Astrocyte of the spinal cord (primary cell): ENCODE data around the gene FAM110A.
"Not testable (repeated sequence)": the region's sequence is repeated elsewhere in the genome, so short reads cannot be mapped to it uniquely, and the experiment has no call there.

Experiments
- DNase-seq: peaks from one replicate; pipeline ENCODE4 v3.0.0; 2011; ENCODE audit warnings: low read depth, low spot score
- H3K4me3 ChIP-seq: 2 replicates; pipeline ENCODE4 v1.5.1; 2011; ENCODE audit warnings: low read depth, mild to moderate bottlenecking, low read length, moderate library complexity
- in situ Hi-C: cut with HindIII; loops from 2 replicates; pipeline ENCODE4 v1.10.0; 2017; ENCODE audit warnings: low sequenced_read_pairs
- TF ChIP-seq, protein P1 (sequence below): IDR thresholded peaks from 2 replicates; pipeline ENCODE4 v1.5.1; 2012; ENCODE audit warnings: low read depth, mild to moderate bottlenecking, low read length, inconsistent platforms

The FAM110A gene

DNA sequence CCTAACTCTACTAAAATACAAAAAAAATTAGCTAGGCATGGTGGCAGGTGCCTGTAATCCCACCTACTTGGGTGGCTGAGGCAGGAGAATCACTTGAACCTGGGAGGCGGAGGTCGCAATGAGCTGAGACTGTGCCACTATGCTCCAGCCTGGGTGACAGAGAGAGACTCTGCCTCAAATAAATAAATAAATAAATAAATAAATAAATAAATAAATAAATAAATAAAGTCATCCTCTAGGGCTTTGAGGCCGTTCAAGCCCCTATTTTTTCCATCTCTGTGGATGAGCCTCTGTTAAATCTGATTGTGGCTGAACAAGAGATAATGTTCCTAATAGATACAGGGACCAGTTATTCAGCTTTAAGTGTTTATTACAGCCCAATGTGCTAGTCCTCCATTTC lies 31.8 kb upstream of the FAM110A start:
- in situ Hi-C loops: no loop called here

DNA sequence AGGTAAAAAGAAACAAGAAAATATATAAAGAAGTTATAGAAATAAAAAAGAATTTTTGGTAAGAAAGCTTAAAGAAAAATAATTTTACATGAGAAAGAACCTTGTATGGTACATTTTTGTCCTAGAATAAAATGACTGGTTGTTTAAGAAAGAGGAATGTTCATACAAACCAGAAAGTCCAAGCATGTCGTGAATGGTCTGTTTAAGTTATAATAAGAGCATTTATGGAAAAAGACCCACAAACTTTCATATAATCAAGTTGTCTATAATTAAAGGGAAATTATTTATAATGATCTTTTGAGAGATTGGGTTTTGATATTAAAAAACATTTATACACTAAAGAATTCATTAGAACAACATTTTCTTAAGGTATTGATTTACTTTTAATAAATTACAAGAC lies 27.8 kb upstream of the FAM110A start:
- in situ Hi-C loops: no loop called here
- no peak overlapping the region for H3K4me3 ChIP-seq
- TF ChIP-seq, protein P1, sequence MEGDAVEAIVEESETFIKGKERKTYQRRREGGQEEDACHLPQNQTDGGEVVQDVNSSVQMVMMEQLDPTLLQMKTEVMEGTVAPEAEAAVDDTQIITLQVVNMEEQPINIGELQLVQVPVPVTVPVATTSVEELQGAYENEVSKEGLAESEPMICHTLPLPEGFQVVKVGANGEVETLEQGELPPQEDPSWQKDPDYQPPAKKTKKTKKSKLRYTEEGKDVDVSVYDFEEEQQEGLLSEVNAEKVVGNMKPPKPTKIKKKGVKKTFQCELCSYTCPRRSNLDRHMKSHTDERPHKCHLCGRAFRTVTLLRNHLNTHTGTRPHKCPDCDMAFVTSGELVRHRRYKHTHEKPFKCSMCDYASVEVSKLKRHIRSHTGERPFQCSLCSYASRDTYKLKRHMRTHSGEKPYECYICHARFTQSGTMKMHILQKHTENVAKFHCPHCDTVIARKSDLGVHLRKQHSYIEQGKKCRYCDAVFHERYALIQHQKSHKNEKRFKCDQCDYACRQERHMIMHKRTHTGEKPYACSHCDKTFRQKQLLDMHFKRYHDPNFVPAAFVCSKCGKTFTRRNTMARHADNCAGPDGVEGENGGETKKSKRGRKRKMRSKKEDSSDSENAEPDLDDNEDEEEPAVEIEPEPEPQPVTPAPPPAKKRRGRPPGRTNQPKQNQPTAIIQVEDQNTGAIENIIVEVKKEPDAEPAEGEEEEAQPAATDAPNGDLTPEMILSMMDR: no peak
- DNase-seq: peak; percentile 59

More for the DNA sequence above, 31.8 kb upstream of the FAM110A start:
- no peak overlapping the region for H3K4me3 ChIP-seq
- TF ChIP-seq, protein P1: no peak
- DNase-seq: no peak

DNA sequence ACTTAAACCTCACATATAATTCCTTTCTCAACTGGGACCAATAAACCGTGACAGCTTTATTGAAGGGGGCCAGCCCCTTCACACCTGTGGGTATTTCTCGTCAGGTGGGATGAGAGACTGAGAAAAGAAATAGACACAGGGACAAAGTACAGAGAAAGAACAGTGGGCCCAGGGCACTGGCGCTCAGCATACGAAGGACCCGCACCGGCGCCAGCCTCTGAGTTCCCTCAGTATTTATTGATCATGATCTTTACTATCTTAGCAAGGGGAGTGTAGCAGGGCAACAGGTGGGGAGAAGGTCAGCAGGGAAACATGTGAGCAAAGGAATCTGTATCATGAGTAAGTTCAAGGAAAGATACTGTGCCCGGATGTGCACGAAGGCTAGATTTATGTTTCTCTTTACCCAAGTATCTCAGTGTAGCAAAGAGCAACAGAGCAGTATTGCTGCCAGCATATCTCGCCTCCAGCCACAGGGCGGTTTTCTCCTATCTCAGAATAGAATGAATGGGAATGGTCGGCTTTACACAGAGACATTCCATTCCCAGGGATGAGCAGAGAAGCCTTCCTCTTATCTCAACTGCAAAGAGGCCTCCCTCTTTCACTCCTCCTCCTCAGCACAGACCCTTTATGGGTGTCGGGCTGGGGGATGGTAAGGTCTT lies 21.6 kb upstream of the FAM110A start:
- H3K4me3 ChIP-seq, in situ Hi-C loops, DNase-seq: not testable (repeated sequence)

DNA sequence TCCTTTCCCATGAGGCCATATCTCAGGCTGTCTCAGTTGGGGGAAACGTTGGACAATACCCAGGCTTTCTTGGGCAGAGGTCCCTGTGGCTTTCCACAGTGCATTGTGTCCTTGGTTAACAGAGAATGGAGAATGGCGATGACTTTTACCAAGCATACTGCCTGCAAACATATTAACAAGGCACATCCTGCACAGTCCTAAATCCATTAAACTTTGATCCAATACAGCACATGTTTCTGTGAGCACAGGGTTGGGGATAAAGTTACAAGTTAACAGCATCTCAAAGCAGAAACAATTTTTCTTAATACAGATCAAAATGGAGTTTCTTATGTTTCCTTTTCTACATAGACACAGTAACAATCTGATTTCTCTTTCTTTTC lies 21.1 kb upstream of the FAM110A start:
- in situ Hi-C loops: not testable (repeated sequence)

DNA sequence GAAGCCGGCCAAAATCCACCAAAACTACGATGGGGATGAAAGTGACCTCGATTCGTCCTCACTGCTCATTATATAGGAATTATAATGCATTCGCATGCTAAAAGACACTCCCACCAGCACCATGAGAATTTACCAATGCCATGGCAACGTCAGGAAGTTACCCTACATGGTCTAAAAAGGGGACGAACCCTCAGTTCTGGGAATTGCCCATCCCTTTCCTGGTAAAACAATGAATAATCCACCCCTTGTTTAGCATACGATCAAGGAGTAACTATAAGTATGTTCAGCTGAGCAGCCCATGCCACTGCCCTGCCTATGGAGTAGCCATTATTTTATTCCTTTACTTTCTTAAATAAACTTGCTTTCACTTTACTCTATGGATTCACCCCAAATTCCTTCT lies 20.1 kb upstream of the FAM110A start:
- in situ Hi-C loops: no loop called here

More for the DNA sequence above, 21.1 kb upstream of the FAM110A start:
- DNase-seq, H3K4me3 ChIP-seq: not testable (repeated sequence)

DNA sequence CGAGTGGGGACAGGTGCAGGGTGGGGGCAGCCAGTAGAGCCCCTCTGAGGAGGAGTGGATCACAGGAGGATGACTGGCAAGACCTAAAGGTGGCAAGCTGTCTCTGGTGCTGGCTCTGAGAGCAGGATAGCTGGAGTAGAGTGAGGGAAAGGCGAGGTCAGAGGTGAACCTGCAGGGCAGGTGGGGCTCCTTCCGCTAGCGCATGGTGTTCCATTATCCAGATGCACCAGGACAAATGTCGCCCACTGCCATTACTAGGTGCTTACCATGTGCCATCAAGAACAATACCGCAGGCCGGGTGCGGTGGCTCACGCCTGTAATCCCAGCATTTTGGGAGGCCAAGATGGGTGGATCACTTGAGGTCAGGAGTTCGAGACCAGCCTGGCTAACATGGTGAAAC lies 18.3 kb upstream of the FAM110A start:
- TF ChIP-seq, protein P1: no peak
- in situ Hi-C loops: no loop called here

More for the DNA sequence above, 20.1 kb upstream of the FAM110A start:
- TF ChIP-seq, protein P1: no peak
- H3K4me3 ChIP-seq: no peak overlapping the region
- no peak for DNase-seq

DNA sequence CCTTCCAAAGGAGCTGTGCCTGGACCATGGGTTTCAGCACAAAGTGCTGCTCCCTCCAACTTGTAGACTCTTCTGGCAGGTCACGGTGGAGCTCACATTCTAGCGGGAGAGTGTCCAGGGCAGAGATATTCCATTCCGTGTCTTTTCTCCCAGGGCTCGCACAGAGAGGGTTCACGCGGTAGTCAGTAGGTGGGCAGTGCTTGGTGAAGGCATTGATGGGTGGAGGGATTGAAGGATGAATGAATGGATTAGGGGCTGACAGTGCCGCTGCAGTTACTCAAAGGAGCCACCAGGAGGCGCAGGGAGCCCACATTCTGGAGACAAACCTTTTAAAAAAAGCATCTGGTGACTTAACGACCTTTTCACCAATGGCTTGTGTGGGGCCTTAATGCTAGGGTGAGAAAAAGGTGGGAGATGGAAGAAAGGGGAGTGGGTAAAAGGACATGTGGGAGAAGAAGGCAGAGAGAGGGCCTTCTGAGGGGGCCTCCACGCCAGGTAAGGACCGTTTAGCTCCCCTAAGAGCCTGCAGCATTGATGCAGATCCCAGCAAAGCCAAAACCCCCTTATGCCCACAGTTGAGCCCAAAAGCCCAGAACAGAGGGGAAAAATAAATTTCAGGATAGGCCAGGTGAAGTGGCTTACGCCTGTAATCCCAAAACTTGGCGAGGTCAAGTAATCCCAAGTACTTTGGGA lies 17.5 kb upstream of the FAM110A start:
- TF ChIP-seq, protein P1: peak; percentile 99

More for the DNA sequence above, 18.3 kb upstream of the FAM110A start:
- H3K4me3 ChIP-seq: no peak overlapping the region
- DNase-seq: no peak

More for the DNA sequence above, 17.5 kb upstream of the FAM110A start:
- H3K4me3 ChIP-seq: no peak overlapping the region
- DNase-seq: peak; percentile 49
- in situ Hi-C loops: no loop called here
